Fibroblast of skin of left quadriceps (primary cell): ENCODE data around the gene RNASE7.
"Not testable (repeated sequence)": the region's sequence is repeated elsewhere in the genome, so short reads cannot be mapped to it uniquely, and the experiment has no call there.

ENCODE experiments used
- DNase-seq, 2 experiments: peaks; one replicate each; pipeline ENCODE4 v3.0.0-alpha.2; 2013; ENCODE audit warnings: low read depth in 2 of 2

RNASE7 gene, protein sequence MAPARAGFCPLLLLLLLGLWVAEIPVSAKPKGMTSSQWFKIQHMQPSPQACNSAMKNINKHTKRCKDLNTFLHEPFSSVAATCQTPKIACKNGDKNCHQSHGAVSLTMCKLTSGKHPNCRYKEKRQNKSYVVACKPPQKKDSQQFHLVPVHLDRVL

DNA sequence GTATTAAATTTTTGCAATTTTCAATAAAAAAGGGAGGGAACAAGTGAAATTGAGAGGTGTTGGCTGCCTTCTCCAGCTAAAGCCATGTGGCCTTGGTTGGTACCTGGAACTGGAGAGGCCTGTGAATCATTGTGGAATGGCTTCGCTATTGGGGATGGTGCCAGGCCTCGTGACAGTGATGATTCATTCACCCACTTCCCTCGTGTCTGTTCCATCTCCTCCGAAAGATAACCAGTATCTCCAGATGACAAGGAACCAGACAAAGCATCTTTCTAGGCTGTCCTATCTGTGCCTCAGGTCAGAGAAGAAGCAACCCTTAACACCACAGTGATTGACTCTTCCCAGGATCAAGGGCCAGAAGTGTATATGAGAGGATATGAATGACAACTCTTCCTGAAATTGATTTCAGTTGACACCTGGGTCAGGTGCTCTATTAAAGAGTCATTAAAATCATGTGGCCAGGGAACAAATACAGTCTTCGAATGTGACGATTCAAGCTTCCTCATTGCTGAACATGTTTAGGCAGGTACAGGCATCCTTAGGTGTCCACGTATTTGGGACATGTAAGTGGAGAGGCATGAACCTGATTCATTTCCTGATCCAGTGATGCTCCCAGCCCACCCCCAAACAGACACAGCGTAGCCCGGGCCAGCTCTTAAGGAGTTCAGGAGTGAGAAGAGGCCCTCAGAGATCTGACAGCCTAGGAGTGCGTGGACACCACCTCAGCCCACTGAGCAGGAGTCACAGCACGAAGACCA lies at the start of gene RNASE7:
RNASE7 (plus strand) TSS at position 687 of the 758 bp plus-strand sequence. CDS start 631 bp downstream, outside the sequence.
- DNase-seq, result no peak

DNA sequence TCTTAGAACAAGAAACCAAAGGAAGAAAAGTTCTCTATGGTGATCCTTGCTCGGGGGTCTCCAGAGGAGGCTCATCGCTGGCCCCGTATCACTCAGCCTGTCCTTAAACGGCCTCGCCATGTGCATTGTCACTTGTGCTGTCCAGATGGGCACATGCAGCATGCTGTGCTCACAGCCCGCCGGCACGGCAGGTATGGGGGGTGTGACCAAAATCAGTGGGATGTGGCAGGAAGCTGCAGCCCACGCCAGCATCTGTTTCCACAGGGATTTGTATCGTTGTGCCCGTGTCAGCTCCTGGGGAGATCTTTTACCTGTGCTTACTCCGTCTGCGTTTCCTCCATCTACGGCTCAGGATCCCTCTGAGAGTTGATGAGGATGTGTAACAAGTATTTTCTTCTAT lies 45.6 kb upstream of the RNASE7 start:
- no peak for DNase-seq

DNA sequence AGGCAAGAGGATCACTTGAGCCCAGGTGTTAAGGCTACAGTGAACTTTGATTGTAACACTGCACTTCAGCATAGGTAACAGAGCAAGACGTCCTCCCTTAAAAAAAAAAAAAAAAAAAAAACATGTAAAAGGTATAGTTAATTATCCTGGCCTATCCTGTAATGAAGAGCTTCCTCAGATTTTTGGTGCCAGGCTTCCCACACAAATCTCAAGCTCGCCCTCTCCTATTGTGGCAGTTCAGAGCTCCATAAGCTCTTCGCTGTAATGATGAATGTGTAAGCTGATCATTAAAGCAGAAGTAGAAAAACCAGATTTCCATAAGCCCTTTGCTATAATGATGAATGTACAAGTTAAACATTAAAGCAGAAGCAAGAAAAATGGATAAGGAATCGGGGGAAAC lies 45.0 kb upstream of the RNASE7 start:
- DNase-seq, result no peak

DNA sequence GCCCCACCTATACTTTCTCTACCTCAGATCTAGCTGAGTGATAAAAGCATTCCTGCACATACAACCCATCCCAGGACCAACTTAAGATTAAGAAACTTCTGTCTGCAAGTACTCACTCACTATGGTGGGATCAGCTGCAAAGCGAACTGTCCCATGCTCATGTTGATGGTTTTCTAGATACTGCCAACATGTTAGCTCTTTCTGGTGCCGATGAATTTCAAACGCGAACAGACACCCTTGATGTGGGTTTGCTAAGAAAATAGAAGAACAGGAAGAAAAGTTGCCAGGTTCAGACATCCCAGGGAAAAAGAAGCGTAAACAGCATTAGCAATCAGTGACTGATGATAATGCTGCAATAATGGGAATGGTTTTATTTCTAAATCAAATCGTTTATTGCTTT lies 44.6 kb upstream of the RNASE7 start:
- DNase-seq, result no peak

DNA sequence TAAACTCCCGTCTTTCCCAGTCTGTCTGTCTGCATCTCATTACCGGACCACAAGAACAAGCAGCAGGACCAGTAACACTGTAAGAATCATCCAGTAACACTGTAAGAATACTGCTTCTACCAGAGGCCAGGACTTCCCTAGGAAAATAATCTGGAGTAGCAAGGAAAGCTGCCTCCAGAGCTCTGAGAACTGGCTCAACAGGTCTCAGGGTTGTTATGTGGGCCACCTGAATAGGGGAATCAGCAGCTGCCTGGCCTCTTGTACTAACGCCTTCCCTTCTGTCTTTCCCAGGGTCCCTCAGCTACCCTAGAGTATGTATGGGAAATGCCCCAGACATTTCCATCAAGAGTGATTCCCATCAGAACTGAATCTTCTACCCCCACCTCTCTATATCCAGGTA lies 44.0 kb upstream of the RNASE7 start:
- no peak for DNase-seq

DNA sequence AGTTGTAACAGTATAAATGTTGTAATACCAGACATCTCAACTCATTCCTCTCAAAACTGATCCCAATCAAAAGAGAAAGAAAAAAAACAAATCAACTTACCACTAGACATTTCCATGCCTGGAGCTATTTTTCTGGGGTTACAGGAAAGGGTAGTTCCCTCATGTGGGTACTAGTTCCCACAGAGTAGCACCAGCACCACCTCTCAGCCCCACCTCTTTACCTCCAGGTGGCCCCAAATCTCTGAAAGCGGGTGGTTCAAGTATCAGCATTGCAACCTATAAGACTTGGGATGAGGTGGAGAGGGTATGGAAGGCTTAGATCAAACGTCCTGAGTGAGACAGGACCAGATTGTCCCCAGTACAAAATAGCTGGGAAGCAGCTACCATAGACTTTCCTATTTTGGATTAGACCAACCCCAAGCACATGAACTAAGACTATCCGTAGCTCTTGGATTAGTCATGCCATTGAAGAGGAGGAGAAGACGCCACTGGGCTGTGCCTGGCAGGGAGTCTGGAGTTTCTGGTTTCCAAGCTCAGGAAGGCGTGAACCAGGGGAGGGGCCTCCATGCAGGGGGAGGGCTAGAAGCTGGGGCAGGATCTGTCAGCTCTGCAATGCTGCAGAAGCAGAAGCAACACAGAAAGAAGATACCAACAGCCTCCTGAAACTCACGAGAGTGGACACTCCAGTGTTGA lies 43.3 kb upstream of the RNASE7 start, which contains the start of gene SLC39A2:
SLC39A2 (plus strand) TSS at position 620 of the 693 bp plus-strand sequence. CDS start 154 bp downstream, outside the sequence.
- DNase-seq, result peak; percentile 32 to 37

DNA sequence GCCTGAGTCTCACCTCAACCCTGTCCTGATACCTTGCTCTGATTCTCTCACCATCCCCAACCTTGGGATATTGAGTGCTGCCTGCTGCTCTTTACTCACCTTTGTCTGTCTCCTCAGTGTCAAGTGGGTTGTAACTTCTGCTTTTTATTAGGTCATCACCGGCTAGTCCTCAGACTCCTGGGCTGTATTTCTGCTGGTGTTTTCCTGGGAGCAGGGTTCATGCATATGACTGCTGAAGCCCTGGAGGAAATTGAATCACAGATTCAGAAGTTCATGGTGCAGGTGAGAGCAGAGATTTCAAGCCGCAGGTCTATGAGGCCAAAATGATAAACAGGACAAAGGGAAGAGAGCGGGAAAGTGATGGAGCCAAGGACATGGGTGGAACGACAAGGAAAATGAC lies 42.6 kb upstream of the RNASE7 start:
- DNase-seq, result no peak

DNA sequence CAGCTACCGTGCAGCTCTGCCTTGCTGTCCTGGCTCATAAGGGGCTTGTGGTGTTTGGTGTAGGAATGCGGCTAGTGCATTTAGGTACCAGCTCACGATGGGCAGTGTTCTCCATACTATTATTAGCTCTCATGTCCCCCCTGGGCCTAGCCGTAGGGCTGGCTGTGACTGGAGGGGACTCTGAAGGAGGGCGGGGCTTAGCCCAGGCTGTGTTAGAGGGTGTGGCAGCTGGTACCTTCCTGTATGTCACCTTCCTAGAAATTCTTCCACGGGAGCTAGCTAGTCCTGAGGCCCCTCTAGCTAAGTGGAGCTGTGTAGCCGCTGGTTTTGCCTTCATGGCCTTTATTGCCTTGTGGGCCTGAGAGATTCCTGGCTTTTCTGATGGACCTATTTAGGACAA lies 40.9 kb upstream of the RNASE7 start:
- DNase-seq, result no peak

DNA sequence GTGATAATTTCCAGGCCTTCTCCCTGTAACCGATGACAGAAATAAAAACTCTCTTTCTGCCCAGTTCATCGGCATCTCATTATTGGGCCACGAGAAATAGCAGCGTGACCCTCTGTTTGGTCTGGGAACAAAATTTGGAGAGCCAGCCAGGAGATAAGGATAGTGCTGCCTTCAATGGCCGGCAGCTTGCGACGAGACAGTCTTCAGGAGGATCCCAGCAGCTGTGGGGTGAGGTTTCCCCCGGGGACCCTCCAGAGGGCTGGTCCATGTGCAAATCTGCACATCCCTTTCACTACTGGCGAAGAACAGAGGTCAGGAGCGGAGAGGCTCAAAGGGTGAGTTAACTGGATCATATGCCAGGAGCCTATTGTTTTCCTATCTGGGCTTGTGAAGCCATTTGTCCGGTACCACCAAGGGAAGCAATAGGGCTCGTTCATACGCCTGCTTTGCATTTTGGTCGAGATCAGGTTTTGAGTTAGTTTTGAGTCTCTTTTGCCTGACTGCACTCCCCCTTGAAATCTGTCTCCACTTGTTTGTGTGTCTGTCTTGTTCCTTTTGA lies 38.3 kb upstream of the RNASE7 start:
- no peak for DNase-seq

DNA sequence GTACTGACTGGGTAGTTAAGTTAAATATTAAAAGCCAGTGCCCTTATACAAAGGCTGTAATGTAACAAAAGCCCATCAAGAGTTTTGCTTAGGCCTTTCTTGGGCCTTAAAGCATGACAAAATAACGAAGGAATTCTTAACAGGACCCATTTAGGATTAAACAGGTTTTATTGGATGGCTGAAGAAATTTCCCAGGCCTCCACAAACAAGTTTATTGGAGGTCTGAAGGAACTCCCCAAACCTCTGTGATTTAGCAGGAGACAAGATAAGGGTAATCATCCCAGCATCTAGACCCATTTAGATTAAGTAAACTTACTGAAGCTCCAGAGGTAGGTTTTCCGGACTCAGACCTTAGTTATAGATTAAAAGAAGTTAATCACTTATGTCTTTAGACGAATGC lies 32.4 kb upstream of the RNASE7 start:
- not testable (repeated sequence) for DNase-seq

DNA sequence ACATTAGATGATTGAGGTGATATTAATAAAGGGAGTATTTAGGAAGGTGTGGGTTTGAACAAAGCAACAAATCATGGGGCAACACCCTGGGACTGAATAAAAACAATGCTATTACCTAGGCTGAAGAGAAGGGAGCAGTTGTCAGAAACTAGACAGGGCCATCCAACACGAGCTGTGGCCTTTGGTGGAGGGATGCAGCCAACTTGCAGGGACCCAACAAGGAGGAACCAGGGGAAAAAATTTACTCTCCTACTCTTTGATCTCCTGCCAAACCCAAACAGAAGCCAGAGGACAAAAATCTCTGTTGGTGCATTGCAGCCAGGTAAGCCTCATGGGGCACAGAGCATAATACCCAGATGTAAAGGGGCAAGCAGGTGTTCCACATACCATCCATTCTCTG lies 31.0 kb upstream of the RNASE7 start:
- DNase-seq, result no peak

DNA sequence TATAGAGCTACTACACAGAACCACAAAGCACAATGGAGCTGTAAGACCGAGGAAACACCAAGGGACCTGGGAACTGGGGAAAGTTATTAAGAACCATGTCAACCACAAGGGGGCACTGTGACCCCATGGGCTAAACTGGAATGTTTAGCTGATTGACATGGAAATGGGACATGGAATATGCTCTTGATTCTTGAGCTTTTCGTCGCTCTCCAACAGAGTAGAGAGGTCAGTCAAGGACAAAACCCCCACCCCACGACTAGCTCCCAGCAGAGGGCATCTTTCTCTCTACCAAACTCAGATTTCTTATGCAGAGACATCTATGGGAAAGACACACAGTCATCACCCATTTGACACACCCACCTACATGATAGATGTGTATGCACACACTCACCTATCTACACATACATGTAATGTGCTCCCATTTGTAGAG lies 27.4 kb upstream of the RNASE7 start:
- DNase-seq, result peak; percentile 56

DNA sequence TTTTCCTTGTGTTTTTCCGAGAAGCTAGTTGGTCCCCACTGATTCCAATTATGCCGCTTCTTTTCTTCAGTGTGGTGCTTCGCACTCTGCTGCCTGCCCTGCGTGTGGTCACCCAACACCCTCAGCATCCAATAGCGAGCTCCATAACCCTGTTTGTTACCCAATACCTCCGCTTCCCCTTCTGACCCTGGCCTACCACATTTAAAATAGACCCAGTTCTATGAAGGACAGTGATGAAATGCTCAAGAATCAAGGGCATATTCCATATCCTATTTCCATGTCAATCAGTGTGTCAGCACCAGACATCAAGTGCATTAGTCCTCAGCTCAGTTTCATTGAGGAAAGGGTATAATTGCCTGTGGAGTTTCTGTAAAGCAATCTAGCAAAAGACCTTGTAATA lies 26.9 kb upstream of the RNASE7 start:
- DNase-seq, result no peak

DNA sequence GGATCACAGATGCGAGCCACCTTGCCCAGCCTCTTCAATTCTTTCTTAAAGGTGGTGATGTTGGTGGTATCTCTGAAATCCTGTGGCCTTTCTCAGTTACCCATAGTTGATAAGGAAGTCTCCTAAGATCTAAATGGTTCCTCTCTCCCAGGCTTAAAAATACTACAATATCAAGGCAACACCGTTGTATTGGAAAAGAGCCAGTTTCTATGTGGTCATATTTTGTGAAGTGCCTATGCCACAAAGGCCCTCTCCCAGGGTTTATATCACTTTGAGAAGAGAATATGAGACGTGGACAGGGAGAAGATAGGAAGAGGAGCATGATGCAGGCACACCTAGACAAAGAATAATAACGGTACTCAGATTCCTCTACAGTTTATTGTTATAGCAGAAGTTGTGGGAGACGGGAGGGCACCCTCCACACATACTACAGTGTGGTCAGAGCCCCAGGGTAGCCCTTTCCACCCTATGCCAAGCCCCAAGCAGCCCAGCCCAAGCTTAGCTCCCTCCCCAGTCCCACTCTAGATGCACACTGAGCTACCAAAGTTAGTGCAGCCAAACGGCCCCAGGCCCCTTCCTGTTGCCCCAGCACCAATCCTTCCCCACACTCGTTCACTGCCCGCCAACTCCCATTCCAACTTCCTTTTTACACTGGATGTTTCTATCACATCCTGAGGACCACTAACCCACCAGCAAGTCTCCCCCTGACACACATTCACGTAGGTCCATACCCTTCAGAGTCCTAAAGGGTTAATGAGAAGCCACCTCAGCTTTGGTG lies 25.6 kb upstream of the RNASE7 start:
- no peak for DNase-seq

DNA sequence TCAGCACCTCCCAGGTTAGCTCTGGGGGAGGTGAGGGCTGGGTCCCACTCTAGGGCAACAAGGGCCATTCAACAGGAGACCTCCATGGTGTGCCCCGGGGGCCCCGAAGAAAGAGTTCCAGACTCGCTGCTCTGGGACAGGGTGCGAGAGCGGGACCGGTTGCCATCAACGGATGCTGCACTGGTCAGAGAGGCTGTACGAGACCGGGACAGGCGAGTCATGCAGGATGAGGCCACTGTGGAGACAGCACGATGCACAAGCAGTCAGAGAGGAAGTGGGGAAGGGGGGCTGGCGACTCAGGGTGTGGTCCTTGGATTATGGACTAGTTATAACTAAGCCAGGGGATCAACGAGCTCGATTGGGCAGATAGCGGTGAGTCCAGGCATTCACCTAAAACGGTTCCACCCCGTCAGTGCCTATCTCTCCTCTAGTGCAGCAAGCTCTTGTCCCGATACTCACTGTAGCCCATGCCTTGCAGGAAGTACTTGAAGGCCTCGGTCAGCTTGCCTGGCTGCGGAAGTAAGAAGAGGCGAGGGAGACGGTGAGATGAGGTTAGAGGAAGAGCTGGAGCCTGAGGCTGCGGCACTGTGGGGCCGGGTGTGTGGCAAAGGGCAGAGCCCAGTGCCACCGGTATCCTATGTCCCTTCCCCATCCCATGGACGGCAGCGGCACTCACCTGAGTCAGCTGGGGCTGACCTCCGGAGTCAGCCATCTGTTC lies 24.5 kb upstream of the RNASE7 start:
- no peak for DNase-seq

DNA sequence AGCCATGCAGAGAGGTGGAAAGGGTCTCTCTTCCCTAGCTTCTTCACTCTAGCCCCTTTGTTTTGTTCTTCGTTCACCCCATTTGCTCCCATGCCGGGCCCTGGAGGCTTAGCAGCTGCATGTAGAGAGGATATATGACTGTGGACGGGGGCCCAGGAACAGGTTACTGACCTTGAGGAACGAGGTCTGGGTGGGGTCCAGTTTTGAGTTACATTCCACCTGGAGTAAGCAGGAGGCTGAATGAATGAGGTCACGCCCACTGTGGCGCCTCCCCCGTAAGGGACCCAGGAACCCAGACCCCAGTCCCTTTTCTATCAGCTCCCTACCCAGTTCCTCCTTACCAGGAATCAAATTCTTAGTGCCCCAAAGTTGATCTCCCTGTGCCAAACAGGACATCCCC lies 23.9 kb upstream of the RNASE7 start:
- no peak for DNase-seq

DNA sequence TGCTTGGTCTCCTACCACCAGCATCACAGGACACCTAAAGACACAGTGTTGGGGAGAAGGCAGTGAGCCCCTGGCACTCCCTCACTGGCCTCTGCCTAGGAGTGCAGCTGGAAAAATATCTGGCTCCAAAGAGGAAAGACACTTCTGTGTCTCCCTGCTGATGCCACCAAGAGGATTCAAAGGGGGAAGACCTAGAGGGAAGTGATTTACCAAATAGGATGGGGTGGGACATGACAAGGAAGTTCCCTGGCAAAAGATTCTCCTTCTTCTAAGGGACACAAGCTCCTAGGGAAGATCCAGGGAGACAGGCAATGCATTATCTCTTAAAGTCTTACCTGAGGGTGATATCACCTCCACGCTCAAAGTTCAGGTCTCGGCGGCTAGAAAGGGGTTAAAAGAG lies 23.4 kb upstream of the RNASE7 start:
- no peak for DNase-seq

DNA sequence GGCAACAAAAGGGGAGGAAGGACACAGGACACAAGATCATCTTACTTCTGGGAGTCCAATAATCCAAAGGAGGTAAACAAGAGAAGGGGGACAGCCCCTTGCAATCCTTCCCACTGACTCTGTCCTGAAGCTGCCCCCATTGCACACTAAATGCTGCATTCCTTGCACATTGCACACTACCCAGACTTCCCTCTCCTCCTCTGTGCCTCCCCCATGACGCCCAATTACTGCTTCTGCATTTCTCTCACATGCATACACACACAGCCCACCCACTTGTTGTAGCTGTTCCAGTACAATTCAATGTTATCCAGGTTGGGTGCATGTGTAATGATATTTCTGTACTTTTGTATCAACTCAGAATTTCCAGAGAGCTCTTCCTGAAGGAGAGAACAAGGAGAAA lies 22.8 kb upstream of the RNASE7 start:
- no peak for DNase-seq

DNA sequence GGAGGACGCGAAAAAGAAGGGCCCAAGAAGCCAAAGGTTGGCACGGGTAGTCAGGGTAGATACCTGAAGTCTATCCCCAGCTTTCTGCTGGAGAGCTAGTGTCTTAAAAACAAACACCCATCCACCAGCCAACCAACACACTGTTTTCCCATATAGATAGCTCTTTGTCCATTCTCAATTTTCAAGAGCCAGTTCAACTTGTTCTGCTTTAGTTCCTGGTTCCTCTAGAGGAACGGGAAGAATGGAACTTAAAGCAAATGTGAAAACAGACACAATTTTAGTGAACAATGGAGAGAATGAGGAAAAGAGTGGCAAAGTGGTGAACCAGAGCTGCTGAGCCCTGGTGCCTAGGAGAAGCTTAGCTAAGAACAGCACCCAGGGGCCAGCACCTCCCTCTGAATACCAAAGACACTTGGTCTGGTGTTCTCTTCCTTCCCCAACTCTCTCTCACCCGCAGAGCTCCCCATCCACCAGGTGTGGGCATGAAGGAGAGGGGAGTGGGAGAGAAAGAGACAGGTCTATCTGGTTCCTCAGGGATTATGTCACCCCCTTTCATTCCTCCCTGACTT lies 21.1 kb upstream of the RNASE7 start:
- DNase-seq, result no peak

DNA sequence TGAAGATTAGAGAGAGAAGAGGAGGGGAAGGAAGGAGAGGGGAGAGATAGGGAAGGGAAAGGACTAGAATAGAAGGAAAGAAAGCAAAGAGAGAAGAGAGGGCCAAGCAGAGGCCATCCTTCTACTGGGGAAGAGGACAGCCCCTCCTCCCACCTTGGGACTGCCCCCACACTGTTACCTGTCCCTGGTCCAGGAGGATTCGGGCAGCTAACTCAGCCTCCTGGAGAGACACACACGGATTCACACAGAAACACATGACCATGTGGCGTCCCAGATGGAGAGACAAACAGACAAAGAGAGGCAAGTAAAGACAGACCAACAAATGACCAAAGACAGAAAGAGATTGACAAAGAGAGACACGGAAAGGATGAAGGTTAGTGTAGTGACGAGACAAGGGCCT lies 19.5 kb upstream of the RNASE7 start:
- DNase-seq, result no peak

DNA sequence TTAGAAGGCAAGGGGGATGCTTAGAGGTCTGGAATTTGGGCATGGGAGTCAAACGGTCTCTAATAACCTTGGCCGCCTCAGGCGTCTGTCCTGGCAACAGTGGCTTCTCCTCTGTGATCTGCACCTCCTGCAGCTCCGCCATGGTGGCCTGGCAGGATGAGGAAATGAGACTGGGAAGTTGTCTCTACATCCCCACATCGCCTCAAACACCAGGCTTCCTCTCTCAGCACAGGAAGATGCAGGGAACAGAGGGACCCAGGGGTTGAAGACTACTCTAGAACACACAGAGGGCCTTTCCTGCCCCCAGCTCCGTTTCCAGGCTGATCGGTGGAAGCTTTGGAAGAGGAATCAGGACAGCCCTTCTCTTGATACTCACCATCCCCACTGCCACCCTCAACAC lies 19.0 kb upstream of the RNASE7 start:
- no peak for DNase-seq
